PFSK-1 (cell line): Measurements from ENCODE around the gene TOMM6.

Experiments used
- POLR2AphosphoS5 ChIP-seq: IDR thresholded peaks from 2 replicates; pipeline ENCODE4 v1.6.1; 2012; ENCODE audit warnings: low read depth, mild to moderate bottlenecking, control low read depth, low read length, moderate library complexity
- REST ChIP-seq, 2 experiments: IDR thresholded peaks; 2 replicates each; pipeline versions ENCODE4 v1.6.1 to v1.8.0; 2011 to 2012; ENCODE audit warnings: low read depth in 2 of 2, low read length in 2 of 2, control low read depth in 1 of 2, inconsistent platforms in 1 of 2, mild to moderate bottlenecking in 1 of 2, moderate library complexity in 1 of 2; ENCODE audit not compliant: insufficient read depth in 1 of 2
- SIN3A ChIP-seq: IDR thresholded peaks from 2 replicates; pipeline ENCODE4 v1.6.1; 2012; ENCODE audit warnings: mild to moderate bottlenecking, low read length, moderate library complexity, borderline replicate concordance; ENCODE audit not compliant: insufficient read depth
- TAF1 ChIP-seq: IDR thresholded peaks from 2 replicates; pipeline ENCODE4 v1.6.1; 2012; ENCODE audit warnings: low read length, control low read depth, borderline replicate concordance; ENCODE audit not compliant: insufficient read depth

- TF ChIP-seq POLR2AphosphoS5 (no peak), REST (IDR thresholded peaks at IDR 0.05; ENCODE audit: insufficient read depth in 1 of 2, low read depth in 2 of 2, low read length in 2 of 2) (no peak), SIN3A (no peak), TAF1 (no peak)
Observed at GRCh38 chr6:41824571-41825569, 37.4 kb downstream of the TOMM6 start.
